ENCODE results near the gene FLOT2.
"Not testable (repeated sequence)": the region's sequence is repeated elsewhere in the genome, so short reads cannot be mapped to it uniquely, and the experiment has no call there.

DNA sequence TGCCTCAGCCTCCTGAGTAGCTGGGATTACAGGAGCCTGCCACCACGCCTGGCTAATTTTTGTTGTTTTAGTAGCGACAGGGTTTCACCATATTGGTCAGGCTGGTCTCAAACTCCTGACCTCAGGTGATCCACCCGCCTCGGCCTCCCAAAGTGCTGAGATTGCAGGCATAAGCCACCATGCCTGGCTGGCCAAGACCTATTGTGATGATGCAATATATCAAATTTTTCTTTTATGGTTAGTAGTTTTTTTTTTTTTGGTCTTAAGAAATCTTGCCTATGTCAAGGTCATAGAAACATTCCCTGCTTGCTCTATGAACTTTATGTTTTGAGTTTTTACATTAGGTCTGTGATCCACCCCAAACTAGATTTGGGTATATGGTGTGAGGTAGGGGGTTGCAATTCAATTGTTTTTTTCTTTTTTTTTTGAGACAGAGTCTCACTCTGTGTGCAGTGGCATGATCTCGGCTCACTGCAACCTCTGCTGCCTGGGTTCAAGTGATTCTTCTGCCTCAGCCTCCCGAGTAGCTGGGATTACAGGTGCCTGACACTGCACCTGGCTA, 20.3 kb downstream of the FLOT2 start:
- TF ChIP-seq, protein P1, sequence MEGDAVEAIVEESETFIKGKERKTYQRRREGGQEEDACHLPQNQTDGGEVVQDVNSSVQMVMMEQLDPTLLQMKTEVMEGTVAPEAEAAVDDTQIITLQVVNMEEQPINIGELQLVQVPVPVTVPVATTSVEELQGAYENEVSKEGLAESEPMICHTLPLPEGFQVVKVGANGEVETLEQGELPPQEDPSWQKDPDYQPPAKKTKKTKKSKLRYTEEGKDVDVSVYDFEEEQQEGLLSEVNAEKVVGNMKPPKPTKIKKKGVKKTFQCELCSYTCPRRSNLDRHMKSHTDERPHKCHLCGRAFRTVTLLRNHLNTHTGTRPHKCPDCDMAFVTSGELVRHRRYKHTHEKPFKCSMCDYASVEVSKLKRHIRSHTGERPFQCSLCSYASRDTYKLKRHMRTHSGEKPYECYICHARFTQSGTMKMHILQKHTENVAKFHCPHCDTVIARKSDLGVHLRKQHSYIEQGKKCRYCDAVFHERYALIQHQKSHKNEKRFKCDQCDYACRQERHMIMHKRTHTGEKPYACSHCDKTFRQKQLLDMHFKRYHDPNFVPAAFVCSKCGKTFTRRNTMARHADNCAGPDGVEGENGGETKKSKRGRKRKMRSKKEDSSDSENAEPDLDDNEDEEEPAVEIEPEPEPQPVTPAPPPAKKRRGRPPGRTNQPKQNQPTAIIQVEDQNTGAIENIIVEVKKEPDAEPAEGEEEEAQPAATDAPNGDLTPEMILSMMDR (IDR thresholded peaks at IDR 0.05) = not testable (repeated sequence)
- not testable (repeated sequence) for TF ChIP-seq POLR2A (IDR thresholded peaks at IDR 0.05)
